Activated CD8-positive, alpha-beta memory T cell treated with anti-CD3 and anti-CD28 coated beads for 1 hour (primary cell): ENCODE results near the gene NECAB3.

Experiments
- DNase-seq, 2 donors: peaks; one replicate each; pipeline ENCODE4 v3.0.0-alpha.2; 2020; ENCODE audit warnings: low read depth in 1 of 2; ENCODE audit errors: extremely low read depth in 1 of 2

Gene NECAB3

DNA sequence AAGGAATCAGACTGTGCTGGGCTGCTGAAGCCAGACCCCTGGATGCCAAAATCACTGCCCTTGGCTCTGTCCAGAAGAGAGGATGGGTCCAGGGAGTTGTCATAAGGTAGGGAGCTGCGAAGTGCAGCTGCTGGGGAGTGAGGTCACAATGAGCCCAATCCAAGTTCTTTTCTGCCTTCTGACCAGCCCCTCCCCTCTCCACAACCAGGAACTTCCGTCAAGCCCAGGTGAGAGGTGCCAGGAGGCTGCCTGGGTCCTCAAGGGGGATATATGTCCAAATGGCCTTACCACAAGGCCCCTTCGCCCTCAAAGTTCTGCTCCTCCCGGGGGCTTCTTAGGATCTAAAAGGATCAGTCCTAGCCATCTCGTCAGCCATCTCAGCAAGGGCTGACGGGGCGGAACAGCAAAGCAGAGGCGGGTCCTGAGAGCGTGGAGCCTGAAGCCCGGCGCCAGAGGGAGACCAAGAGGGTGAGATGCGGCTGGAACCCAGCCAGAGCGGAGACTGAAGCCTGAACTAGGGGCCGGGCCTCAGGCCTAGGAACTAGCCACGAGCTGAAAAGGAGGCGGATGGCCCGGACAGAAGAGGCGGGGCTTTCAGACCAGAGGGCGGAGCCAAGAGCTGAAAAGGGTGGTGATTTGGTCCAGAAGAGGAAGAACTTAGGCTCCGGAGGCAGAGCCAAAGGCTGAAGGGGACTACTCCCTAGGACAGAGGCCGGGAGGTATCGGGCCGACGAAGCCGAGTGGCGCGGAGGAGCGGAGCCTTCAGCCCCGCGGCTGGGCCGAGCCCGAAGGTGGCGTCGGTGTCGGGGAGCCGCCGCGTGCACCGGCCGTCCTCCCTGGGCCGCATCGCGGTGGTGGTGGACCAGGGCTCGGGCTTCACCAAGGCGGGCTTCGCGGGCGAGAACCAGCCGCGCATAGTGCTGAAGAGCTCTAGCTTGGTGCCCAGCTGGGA, 7.7 kb downstream of the NECAB3 start, which contains the start of gene ACTL10:
Gene ACTL10 (plus strand): TSS at position 651 of the 952 bp plus-strand sequence. CDS start 555 bp downstream, outside the sequence.
- peak; percentile 45 to 66 for DNase-seq

DNA sequence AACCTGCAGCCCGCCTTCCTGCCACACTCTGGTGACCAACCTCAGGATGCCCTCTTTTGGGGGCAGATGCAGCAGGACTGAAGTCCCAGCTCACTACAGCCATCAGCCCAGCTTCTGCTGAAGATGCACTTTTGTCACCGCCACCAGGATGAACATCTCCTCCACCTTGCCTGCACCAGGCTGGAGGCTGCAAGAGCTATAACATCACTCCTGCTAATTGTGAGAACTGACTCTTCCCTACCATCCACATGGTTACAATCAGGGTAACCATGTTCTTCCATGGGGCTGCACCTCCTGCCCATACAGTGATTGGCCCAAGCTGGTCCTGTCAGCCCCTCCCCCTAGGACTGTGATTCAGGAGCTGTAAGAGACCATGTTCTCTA, 9.5 kb downstream of the NECAB3 start:
- no peak for DNase-seq

DNA sequence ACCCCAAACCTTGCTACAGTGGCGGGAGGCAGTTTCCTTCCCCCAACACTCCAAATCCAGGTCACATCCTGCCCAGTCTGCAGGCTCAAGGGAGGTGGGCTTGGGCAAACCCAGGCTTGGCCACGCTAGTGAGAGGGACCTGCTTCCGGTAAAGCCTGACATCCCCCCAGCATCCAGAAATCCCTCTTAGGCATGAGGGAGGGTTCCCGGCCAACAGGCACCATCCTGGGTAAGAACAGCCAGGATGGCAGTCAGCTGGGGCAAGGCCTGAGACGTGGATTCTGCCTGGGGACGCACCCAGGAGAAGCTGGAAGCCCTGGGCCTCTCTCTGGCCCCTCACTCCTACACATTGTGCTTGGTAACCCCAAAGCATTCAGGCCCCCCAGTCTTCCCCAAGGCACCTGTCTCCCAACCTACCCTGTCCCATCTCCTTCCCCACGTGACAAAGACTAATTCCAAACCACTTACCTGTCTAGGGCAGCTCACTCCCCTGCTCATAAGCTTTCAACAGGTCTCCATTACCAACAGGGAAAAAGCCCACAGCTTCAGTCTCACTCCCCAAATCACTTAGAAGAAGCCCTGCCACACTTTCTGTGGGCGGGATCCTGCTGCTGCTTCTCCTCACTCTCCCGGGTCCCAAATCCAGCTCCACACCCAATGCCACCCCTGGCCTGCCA, 10.0 kb downstream of the NECAB3 start:
- no peak for DNase-seq

DNA sequence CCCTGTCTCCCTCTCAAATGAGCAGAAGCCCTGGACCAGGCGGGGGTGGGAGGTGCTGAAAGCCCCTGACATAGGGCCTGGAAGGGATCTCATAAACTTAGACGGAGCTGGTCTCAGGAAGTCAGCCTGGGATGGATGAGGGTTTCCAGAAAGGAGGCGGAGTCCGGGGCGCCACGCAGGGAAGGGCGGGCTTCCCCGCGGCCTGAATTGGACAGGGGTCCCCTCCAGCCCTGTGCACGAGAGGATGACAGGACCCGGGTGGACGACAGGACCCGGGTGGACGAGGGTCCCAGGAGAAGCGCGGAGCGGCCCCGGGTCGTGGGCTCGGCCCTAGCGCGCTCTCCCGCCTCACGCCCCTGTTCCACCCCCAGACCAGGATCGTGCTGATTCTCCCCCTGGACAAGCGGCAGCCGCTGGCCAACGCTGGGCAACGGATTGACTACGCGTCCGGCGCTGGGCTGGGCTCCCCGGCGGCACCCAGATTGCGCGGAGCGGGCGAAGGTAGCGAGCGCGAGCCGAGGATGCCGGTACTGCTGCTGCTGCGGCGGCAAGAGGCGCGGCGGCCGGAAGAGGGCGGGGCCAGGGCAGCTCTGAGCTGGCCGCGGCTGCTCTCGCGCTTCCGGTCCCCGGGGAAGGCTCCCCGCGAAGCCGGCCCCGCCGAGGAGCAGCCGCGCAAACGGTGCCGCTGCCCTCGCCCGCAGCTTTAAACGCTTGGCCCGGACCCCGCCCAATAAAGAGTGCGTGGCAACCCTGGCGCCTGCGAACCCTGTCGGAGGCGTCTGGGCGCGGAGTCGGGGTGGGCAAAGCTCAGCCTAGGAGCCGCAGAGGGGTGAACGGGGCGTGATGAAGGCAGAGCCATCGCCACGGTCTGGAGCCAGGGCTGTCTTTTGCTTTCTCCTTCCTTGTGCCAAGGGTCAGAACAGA, 10.8 kb downstream of the NECAB3 start:
- peak; percentile 52 to 74 for DNase-seq

DNA sequence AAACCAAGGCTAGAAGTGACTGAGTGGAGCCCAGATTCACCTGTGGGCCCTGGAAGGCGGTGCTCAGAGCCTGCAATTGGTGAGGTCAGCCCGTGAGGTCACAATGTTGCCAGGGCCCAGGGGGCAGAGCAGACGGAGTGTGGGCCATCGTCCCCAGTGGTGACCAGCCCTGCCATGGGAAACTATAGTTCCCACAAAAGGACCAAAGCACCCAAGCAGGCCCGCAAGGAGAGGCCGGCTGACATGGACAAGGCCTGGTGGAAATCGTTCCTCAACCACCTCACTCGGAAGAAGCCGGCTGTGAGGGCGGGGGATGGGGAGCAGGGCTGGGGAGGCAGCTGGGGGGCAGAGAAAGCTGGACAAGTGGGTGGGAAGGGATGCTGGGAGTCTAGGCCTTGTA, 12.1 kb downstream of the NECAB3 start, which contains the start of gene C20orf144:
Gene C20orf144 (plus strand): TSS at position 156 of the 400 bp plus-strand sequence. CDS start 19 bp downstream, at position 175.
- no peak for DNase-seq

DNA sequence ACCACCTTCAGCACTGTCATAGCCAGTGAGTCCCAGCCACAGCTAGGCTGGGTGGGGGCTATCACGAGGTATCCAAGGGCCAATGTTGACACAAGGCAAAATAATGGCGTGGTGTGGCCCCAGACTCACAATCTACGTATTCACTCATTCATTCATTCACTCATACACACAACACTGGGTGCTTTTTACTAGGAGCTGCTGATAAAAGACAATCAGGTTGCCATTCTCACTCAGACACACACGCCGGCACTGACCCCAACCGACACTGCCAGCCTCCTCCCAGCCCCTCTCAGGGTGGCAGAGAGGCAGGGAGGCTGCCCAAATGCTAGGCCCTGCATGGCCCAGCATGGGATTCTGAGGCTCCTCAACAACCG, 13.6 kb downstream of the NECAB3 start:
- no peak for DNase-seq

DNA sequence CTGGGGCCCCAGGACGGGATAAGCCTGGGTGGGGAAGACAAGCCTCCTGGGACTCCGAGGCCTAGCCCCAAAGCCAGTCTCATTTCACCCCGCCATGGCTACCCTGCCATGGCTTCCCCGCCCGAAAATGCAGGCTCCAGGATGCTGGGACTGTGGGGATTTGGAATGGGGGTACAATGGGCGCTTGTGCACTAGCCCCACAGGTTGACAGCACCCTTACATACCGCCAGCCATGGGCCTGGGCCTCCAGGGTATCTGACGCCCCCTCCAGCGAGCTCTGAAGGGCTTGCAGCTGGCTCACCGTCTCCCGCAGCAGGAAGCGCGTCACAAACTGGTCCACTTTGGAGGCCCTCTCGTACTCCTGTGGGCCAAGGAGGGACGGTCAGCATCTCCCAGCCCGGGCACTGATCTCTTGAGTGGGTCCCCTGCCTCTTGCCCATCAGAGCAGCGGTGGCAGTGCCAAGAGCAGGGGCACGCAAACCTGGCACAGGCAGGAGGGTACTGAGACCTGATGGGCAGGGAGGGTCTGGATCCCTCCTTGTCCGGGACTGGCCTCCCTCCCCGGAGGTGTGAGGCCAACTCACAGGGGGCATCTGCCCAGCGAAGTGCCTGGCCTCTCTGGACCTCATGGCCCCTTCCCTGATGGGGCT, 14.1 kb downstream of the NECAB3 start:
- DNase-seq: no peak

DNA sequence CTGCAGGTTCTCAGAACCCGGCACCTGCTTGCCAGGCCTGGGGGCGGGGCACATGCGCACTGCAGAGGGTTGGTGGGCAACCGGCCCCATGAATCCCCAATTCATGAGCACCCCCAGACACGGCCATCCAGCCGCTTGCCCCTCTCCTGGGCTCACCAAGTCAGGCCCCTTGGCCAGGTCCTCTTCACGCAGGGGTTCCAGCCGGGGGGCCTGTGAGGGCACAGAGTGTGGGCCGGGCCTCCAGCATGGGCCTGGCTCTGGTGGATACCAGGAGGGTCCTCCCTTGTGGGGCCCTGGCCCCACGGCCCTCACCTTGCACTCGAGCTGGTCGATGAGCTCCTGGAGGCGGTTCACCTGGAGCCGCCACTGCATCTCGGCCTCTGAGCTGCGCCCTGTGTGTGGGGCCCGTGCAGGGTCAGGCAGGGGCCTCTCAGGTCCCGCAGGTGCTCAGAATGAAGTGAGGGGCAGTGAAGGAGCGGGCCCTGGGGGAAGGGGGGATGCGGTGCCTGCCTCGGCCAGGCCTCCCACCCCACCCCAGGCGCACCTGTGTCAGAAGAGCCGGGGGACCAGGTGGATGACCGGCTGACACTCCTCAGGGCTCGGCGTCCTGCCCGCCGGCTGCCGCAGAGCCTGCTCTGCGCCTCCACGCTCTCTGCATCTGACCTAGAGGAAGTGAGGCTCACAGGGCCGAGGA, 14.7 kb downstream of the NECAB3 start:
- DNase-seq: no peak

DNA sequence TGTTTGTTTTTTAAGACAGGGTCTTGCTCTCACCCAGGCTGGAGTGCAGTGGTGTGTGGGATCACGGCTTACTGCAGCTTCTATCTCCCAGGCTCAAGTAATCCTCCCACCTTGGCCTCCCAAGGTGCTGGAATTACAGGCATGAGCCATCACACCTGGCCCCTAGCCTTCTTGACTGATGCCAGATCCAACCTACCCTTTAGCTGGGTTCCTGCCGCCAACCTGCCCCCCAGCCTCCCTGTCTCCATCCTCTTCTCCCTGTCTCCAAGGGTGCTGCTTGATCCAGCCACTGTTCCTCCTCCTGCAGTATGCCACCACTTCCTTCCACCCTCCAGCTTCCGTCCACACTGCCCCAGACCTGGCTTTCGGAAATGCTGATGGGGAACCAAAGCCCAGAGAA, 15.3 kb downstream of the NECAB3 start:
- DNase-seq: no peak

DNA sequence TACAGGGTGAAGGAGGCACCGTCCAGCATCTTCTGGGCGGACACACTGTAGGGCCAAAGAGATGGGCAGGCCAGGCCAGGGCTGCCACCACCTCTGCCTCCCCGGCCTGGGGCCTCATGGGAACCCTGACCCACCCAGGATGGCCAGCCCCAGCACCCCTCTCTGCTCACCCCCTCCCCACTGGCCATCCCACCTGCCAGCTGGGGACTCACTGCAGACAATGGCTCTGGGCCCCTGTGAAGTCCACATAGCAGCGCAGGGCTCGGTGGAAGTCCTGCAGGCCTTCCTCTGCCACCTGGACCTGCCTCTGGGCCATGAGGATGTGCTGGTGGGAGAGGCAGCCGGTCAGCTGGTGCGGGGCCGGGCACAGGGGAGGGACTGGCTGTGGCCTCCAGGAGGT, 15.7 kb downstream of the NECAB3 start:
- DNase-seq: no peak

DNA sequence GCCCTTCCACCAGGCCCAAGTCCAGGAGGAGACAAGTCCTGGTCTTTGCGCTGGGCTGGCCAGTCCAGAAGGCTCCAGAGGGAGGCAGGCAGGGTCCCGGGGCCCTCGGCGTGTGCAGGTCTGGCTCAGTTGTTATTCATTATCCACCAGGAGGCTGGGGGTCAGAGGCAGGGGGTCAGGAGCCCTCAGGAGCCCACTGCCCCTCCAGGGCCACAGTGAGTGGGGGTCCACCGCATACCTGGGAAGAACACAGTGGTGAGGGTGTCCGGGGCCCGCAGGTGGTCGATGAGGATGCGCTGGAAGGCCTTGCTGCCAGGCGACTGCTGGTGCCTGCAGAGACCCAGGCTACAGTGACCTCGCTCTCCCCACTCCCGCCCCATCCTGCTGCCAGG, 16.5 kb downstream of the NECAB3 start:
- no peak for DNase-seq

DNA sequence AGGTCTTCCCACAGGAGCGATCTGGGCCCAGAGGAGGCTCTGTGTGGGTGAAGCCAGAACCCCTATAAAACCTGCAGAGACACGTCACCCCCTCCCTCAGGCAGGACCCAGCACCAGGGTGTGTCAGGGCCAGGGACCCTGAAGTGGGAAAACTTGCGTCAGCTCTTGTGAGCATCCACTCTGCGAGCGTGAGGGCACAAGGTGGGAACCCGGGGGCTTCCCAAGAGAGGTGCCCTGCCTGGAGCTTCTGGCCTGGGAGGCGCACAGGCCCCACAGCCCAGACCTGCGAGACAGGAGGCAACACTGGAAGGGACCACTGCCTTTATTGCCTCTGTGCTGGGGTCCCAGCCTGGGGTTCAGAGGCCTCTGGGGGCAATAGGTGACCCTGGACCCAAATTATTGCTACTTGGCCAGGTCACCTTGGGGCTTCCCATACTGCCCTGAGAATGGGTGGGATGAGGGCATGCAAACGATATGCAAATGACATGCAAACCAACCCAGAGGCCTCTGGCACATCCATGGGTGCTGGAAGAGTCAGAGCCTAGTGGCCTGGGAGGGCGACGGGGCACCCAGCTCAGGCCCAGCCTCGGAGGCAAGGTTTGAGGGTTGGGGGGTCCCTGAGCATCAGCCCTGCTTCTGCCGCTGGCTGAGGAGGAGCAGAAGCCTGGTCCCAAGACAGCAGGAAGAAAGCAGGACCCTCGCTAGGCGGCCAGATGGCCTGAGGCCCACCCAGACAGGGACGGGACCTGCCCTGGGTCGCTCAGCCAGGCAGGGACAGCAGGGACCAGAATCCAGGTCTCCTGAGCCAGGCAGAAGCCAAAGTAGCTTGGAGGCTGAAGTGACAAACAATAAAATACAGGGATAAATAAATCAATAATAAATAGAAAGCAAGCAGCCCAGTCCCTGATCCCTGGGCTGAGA, 17.2 kb downstream of the NECAB3 start:
- no peak for DNase-seq

DNA sequence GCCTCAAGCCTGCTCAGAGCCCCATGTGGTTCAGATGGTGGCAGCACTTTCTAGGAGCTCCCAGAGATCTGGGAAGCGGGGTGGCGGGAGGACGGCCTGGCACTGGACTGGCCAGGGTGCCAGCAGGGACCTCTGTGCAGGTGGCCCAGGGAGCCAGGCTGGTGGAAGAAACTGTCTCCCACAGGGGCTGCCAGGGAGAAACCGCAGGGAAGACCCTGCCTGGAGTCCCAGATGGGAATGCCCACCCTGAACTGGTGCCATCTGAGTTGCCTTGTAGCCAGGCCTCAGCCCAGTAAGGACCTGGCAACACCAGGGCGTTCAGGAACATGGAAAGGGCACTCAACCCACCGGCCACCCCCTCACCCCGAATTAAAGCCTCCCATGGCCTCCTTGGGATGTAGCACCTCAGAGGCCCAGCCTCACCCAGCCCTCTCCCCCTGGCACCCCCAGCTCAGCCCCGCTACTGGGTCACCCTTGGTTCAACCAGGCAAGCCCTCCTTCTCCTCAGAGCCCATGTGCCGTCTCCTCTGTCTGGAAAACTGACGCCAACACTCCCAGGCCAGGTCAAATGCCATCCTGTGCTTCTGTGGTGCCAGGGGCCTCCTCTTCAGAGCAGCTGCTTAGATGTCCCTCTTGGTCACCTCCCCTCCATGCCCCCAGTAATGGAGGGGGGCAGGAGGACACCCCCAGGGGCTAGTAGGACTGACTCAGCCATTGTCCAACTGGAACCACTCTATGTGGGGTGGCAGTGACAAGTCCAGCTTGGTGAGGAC, 18.0 kb downstream of the NECAB3 start:
- no peak for DNase-seq

DNA sequence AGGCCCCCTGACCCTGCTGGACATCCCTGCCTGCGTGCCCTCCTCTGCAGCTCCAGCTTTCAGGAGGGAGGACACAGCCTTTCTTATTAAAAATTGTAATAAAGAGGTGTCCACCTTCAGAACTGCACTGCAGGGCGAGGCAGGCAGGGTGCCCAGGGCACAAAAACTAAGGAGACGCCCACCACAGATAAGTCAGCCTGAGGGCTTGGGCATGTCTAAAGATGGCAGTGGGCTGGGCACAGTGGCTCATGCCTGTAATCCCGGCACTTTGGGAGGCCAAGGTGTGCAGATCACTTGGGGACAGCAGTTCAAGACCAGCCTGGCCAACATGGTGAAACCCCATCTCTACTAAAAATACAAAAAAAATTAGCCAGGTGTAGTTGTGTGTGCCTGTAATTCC, 19.1 kb downstream of the NECAB3 start:
- no peak for DNase-seq

DNA sequence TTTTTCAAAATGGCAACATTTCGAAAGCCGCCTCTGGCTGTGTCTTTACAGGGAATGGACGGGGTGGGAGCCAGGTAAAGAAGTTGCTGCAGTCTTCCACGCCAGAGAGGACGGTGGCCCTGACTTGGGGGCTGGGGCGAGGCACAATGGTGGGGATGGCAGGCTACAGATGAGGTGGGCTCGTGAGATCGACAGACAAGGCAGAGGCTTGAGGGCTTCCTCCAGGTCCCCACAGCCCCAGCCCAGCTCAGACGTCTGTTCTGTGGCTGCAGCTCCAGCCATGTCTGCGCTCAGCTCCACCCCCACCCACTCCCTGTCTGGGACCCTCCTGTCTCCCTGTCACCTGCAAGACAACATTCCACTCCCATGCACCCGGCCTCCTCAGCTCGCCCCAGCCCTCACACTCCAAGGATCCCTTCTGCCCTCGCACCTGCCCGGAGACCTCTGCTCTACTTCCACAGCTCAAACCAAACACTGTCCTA, 19.5 kb downstream of the NECAB3 start:
- DNase-seq: no peak

DNA sequence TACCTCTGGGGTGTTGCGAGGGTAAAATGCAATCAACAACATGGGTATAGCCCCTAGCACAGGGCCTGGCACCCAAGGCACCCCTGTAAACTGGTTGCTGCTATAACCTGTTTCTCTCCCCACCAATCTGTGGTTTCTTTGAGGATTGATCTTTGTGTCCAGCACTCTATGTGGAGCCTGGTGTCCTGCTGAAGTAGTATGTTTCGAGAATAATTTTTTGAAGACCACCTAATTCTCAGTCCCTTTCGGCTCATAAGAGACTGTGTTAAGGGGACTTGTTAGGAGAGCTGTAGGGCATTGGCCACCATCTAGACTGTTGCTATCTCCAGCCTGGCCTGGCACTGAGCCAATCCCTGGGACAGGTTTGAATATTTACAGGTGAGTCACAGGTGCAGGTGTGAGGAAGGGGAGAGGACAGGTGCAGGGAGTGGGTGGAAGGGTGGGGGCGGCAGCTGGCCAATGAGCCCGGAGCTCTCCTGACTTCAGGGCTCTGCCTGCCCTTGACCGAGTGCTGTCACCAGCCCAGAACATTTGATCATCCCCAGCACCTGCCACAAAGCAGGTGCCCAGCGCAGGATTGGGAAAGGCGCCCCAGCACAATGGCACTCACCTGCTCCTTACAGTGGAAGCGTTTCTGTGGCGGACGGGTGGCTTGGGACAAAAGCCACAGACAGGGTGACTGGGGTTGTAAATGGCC, 20.2 kb downstream of the NECAB3 start:
- no peak for DNase-seq

DNA sequence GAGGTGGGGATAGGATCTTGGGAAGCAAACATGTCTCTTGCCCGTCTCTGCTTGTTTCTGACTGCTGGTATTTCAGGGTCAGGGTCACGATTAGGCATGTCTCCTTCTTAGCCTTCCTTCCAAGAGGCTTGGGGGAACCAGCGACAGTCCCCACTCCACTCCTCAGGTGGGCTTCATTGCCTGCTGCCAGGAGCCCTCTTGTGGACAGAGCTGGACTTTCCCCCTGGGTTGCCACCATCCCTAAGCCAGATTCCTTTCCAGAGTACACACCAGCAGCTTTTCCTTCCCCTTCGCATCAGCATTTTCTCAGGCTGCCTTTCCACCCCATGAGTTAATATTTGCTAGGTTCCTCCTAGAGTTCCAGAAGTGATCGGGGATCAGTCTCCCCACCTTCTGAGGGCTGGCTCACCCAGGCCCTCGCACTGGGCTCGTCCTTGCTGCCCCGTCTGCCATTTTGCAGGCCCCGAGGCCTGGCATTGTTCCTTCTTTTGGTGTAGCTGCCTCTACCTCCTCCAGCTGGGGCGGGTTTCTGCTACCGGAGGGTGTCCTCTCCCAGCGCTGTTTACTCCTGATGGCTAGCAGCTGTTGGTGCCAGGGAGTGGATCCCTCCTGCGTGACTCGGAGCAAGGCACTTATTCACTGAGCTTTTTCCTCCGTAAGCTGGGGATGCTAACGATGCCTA, 20.9 kb downstream of the NECAB3 start:
- no peak for DNase-seq
